ENCODE results near the gene METTL1.

GRCh38 chr12:57781801-57782200 is 9.9 kb upstream of the METTL1 start:
- TF ChIP-seq POLR2AphosphoS5 (IDR thresholded peaks at IDR 0.05; ENCODE audit: low read depth, low read length) = no peak
- no peak for TF ChIP-seq POLR2A (IDR thresholded peaks at IDR 0.05; ENCODE audit: low read depth, low read length)
